ENCODE results near the gene EPHB3. TPM values are rescaled to one million over a fixed set of nuclear protein-coding genes. Genes with fewer than 3 reads are reported as not detected.
A peak's percentile ranks its signal among the peaks of the same experiment; 100 is the strongest.

EPHB3 gene
- total and polyA plus RNA-seq, 10 of the 15 experiments (the other 5 are each of a cell fraction or from before 2014, with no cell fraction given), result 0.09 TPM; not detected in 9

- TF ChIP-seq CTCF (IDR thresholded peaks at IDR 0.05 in 2 of 3, conservative IDR thresholded peaks at IDR 0.05 in 1 of 3; ENCODE audit: control insufficient read depth in 2 of 3, extremely low read depth in 1 of 3, insufficient read depth in 1 of 3, low read depth in 3 of 3, low read length in 3 of 3), result no peak
- no peak for TF ChIP-seq REST (IDR thresholded peaks at IDR 0.05; ENCODE audit: low read depth, low read length)
Measured at GRCh38 chr3:184600685-184601377, 39.2 kb downstream of the EPHB3 start (continued).

DNA sequence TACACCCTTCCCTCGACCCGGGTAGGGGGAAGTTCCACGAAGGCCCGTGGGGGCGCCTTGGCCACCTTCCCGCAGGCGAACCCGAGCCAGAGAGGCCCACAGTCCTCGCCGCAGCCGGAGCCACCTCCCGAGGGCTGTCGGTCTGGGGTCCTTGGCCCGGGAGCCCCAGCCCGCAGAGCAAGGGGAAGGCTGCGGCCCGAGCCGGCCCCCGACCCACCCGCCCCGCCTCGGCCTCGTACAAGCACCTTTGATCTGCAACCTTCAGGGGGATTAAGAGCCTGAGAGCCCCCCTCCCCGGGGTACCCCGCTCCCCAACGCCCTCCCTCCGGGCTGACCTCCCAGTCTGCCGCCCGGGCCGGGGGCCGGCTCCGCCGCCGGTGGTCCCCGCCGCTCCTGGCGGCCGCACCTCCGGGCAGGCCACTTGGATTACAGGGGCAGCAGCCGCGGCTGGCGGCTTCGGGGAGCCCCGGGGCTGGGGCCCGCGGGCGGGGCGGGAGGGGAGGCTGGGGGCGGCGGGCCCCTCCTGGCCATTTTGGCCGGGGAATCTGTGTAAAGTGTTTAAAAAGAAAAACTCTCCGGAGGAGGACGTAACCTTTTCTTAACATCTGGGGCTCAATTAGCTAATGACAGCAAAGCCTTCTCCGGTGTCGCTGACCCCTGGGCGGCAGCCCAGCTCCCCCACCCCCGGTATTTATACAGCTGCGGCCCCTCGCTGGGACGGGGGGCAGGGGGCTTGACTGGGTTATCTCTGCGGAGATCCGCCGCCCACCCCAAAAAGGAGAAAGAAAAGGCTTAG is 40.2 kb downstream of the EPHB3 start:
- intact Hi-C loops (cut with micrococcal nuclease; ENCODE audit: unreplicated experiment), result no loop called here
- FAIRE-seq (no peak), DNase-seq (ENCODE audit: low read depth, low spot score) (no peak), ATAC-seq (no peak)
- in situ Hi-C loops (cut with MboI), result no loop called here
- 21% methylated on average over 40 of the region's 63 CpGs for WGBS (ENCODE audit: insufficient coverage, insufficient replicate concordance, low lambda C conversion rate, missing lambda C conversion rate)
- Histone ChIP-seq H3K27ac (ENCODE audit: control insufficient read depth, insufficient read depth) (no peak overlapping the region), H3K79me2 (ENCODE audit: control insufficient read depth, insufficient read depth, low read length) (no peaks in the 10 kb centered on the region), H3K36me3 (ENCODE audit: control insufficient read depth in 2 of 2, insufficient read depth in 2 of 2, low read length in 1 of 2) (no peaks in the 10 kb centered on the region), H3K9me3 (replicated peaks; ENCODE audit: control insufficient read depth, insufficient read depth, low read length) (no peaks in the 10 kb centered on the region), H2AFZ (ENCODE audit: control insufficient read depth, low read depth, low read length) (no peak overlapping the region), H3K4me2 (ENCODE audit: control insufficient read depth, insufficient read depth) (no peak overlapping the region), H4K20me1 (ENCODE audit: control insufficient read depth, insufficient read depth) (no peaks in the 10 kb centered on the region), H3K4me3 (no peak overlapping the region), H3K4me1 (ENCODE audit: control insufficient read depth, insufficient read depth, low read length) (no peaks in the 10 kb centered on the region), H3K27me3 (replicated peaks in 1 of 2; ENCODE audit: control insufficient read depth in 2 of 2, insufficient read depth in 2 of 2, low read length in 1 of 2) (peaks cover 10 to 19% of the 10 kb centered on the region in 2 experiments), H3K9ac (ENCODE audit: control insufficient read depth, insufficient read depth, low read length) (no peak overlapping the region)
- TF ChIP-seq SUZ12 (IDR thresholded peaks at IDR 0.05; ENCODE audit: unreplicated experiment), result peak; percentile 54
- no peak for TF ChIP-seq ZNF24 (IDR thresholded peaks at IDR 0.05)
- ChIA-PET POLR2A (no interaction called here), CTCF (no interaction called here), SMC1A (ENCODE audit: uncharacterized antibody, unreplicated experiment) (no interaction called here), RAD21 (ENCODE audit: unreplicated experiment) (no interaction called here)
- no TSS peak for BruUV-seq (replicated peaks)

Measured in GM12878 (cell line).